MCF 10A (cell line): ENCODE results near the gene DNER. TPM values are rescaled to one million over a fixed set of nuclear protein-coding genes. Genes with fewer than 3 reads are reported as not detected.

Experiments used
- BruUV-seq: library from RNA; stranded (reverse); fragments of 400-500 nt; replicated peaks from 2 replicates; lab custom pipeline; 2021; lab: Mats Ljungman, UMichigan
- CTCF ChIA-PET: fragments of 300-600 bp; sonication (Branson Sonifier 250); formaldehyde crosslinking; extraction: SDS; loops from one replicate; lab custom pipeline; 2021; ENCODE audit warnings: antibody characterized with exemption, inconsistent platforms; lab: Yijun Ruan, JAX
- POLR2A ChIA-PET: fragments of 300-600, 350-650 bp; sonication (Branson Sonifier 250); formaldehyde crosslinking; extraction: SDS; loops from one replicate; lab custom pipeline; 2020; ENCODE audit warnings: antibody characterized with exemption, inconsistent platforms; lab: Yijun Ruan, JAX
- DNase-seq: peaks from one replicate; pipeline ENCODE4 v3.0.0-alpha.2; 2018; ENCODE audit not compliant: unreplicated experiment
- H3K27ac Mint-ChIP-seq: one replicate; pipeline ENCODE4 v1.8.0; 2022; ENCODE audit warnings: mild to moderate bottlenecking, low read depth, mixed read lengths; ENCODE audit not compliant: unreplicated experiment
- H3K27me3 Mint-ChIP-seq: one replicate; pipeline ENCODE4 v1.8.0; 2022; ENCODE audit warnings: mixed read lengths; ENCODE audit not compliant: insufficient read depth, unreplicated experiment
- H3K36me3 Mint-ChIP-seq: one replicate; pipeline ENCODE4 v1.8.0; 2022; ENCODE audit warnings: mild to moderate bottlenecking, moderate library complexity, mixed read lengths; ENCODE audit not compliant: insufficient read depth, unreplicated experiment
- H3K4me1 Mint-ChIP-seq: one replicate; pipeline ENCODE4 v1.8.0; 2022; ENCODE audit warnings: mixed read lengths; ENCODE audit not compliant: insufficient read depth, unreplicated experiment
- H3K4me3 Mint-ChIP-seq: one replicate; pipeline ENCODE4 v1.8.0; 2022; ENCODE audit warnings: mild to moderate bottlenecking, moderate library complexity, mixed read lengths; ENCODE audit not compliant: unreplicated experiment
- H3K9me3 Mint-ChIP-seq: one replicate; pipeline ENCODE4 v1.8.0; 2022; ENCODE audit warnings: mixed read lengths; ENCODE audit not compliant: unreplicated experiment
- intact Hi-C: fragments of 100-400 bp; cut with micrococcal nuclease; formaldehyde crosslinking; loops from 2 replicates; pipeline ENCODE4 v1.14.1; 2022
- total RNA-seq: library from RNA; stranded (reverse); gene quantifications from 2 replicates; pipeline ENCODE4 v1.2.3, GENCODE V29; 2022
- TF ChIP-seq, protein P1 (sequence below): fragments of 200-600 bp; IDR thresholded peaks from one replicate; pipeline ENCODE4 v1.8.0; 2022; ENCODE audit warnings: antibody characterized with exemption, mild to moderate bottlenecking; ENCODE audit not compliant: unreplicated experiment

The DNER gene
- total RNA-seq, 1 experiment from 2014 or later = 49.2 TPM

DNA sequence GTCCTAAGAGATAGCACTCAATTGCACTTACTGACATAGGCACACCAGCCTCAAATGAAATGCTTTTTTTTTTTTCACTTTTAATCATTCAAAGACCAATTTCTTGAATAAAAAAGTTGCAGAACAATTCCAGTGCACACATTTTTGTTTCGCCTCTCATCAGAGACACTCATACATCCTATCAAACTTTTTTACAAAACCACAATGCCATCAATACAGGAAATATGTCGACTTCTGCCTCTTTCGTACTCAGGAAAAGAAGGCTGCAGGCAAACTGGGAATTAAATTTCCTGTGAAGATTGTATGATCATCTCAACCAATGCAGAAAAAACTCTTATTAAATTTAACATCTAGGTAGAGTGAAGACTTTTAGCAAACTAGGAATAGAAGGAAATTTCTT is 112.4 kb downstream of the DNER start:
- no peak overlapping the region for H3K27ac Mint-ChIP-seq
- no TSS peak for BruUV-seq
- DNase-seq = no peak
- ChIA-PET POLR2A (no interaction called here), CTCF (no interaction called here)
- TF ChIP-seq, protein P1, sequence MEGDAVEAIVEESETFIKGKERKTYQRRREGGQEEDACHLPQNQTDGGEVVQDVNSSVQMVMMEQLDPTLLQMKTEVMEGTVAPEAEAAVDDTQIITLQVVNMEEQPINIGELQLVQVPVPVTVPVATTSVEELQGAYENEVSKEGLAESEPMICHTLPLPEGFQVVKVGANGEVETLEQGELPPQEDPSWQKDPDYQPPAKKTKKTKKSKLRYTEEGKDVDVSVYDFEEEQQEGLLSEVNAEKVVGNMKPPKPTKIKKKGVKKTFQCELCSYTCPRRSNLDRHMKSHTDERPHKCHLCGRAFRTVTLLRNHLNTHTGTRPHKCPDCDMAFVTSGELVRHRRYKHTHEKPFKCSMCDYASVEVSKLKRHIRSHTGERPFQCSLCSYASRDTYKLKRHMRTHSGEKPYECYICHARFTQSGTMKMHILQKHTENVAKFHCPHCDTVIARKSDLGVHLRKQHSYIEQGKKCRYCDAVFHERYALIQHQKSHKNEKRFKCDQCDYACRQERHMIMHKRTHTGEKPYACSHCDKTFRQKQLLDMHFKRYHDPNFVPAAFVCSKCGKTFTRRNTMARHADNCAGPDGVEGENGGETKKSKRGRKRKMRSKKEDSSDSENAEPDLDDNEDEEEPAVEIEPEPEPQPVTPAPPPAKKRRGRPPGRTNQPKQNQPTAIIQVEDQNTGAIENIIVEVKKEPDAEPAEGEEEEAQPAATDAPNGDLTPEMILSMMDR = no peak
- no peaks in the 10 kb centered on the region for H3K27me3 Mint-ChIP-seq
- intact Hi-C loops = no loop called here
- no peaks in the 10 kb centered on the region for H3K36me3 Mint-ChIP-seq
- no peak overlapping the region for H3K4me3 Mint-ChIP-seq
- H3K9me3 Mint-ChIP-seq = no peaks in the 10 kb centered on the region
- no peaks in the 10 kb centered on the region for H3K4me1 Mint-ChIP-seq

DNA sequence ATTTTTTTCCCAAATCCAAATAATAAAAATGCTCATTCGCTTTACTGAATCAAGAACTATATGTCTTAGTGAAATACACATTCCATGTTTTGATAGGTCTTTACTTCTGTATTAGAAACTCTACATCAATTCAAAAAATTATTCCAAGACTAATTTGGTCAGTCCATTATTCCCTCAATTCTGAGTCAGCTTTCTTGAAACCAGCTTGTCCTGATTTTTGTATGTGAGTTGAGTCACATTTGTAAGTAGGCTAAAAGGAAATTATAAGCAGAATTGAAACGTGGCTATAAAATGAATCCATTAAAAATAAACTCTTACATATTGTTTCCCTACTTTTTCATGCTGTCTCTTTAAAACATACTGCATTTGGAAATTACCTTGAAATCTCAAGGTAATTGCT is 113.0 kb downstream of the DNER start:
- intact Hi-C loops = no loop called here
- no peak for DNase-seq
- Mint-ChIP-seq H3K36me3 (no peaks in the 10 kb centered on the region), H3K27me3 (no peaks in the 10 kb centered on the region), H3K27ac (no peak overlapping the region), H3K4me1 (no peaks in the 10 kb centered on the region), H3K9me3 (no peaks in the 10 kb centered on the region), H3K4me3 (no peak overlapping the region)
- ChIA-PET POLR2A (interaction anchor here (0.6 kb wide), 1 partner anchor 71 kb away, joined by 3 read pairs; no protein-coding TSS in a partner anchor), CTCF (no interaction called here)
- TF ChIP-seq, protein P1 = no peak
- no TSS peak for BruUV-seq

DNA sequence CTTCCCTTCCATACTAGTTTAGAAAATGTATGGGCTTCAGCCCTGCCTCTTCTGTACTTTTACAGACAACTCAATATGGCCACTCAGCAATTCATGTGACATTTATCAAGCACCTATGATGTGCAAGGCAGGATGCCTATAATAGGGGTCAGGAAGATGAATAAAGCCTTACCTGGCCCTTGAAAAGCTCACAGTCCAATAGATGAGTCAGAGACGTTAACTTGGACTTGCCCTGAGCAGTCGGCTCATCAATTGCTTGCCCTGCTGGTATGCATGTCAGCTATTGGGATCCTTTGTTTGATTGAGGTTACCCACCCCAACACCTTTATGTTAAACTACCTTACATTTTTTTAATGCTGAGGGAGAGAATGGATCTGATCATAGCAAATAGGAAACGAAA is 116.1 kb downstream of the DNER start:
- no peak overlapping the region for H3K4me3 Mint-ChIP-seq
- TF ChIP-seq, protein P1 = no peak
- POLR2A ChIA-PET = interaction anchor here (0.6 kb wide), 1 partner anchor 105 kb away, joined by 3 read pairs; no protein-coding TSS in a partner anchor
- no peak overlapping the region for H3K27ac Mint-ChIP-seq
- intact Hi-C loops = no loop called here
- BruUV-seq = no TSS peak
- no peaks in the 10 kb centered on the region for H3K27me3 Mint-ChIP-seq
- CTCF ChIA-PET = interaction anchor here (0.6 to 1.7 kb wide), 4 partner anchors 11 to 1940 kb away, joined by 3 to 11 read pairs (median 3); no protein-coding TSS in a partner anchor
- H3K4me1 Mint-ChIP-seq = no peaks in the 10 kb centered on the region
- no peak for DNase-seq
- no peaks in the 10 kb centered on the region for H3K36me3 Mint-ChIP-seq
- H3K9me3 Mint-ChIP-seq = no peaks in the 10 kb centered on the region

DNA sequence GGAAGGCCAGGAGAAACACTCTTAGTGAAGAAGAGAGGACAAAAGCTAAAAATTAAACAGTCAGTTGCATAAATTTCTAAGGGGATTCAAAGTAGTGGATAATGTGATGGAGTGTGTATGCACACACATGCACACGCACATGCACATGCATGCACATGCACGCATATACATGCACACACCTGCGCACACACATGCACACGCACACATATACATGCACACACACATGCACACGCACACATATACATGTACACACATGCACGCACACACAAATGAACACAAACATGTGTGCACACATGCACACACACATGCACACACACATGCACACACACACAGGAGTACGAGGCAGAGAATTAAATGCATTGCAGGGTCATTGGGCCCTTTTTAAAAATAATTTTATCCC is 117.6 kb downstream of the DNER start:
- no TSS peak for BruUV-seq
- no peak for DNase-seq
- Mint-ChIP-seq H3K4me3 (no peak overlapping the region), H3K4me1 (no peaks in the 10 kb centered on the region), H3K27ac (no peak overlapping the region), H3K9me3 (no peaks in the 10 kb centered on the region), H3K36me3 (no peaks in the 10 kb centered on the region), H3K27me3 (no peaks in the 10 kb centered on the region)
- POLR2A ChIA-PET = interaction anchor here (0.6 to 0.8 kb wide), 3 partner anchors 17 to 83 kb away, joined by 3 to 4 read pairs (median 3); no protein-coding TSS in a partner anchor
- TF ChIP-seq, protein P1 = no peak
- CTCF ChIA-PET = interaction anchor here (1.7 kb wide), 1 partner anchor 10 kb away, joined by 11 read pairs; no protein-coding TSS in a partner anchor
- intact Hi-C loops = no loop called here
